ENCODE measurements around the gene DDX51.

DDX51 gene

GRCh38 chr12:132179431-132180362, 35.6 kb upstream of the DDX51 start:
- no peak for DNase-seq (ENCODE audit: low read depth in 3 of 3)

GRCh38 chr12:132178801-132179401, 34.8 kb upstream of the DDX51 start:
- DNase-seq (ENCODE audit: low read depth in 3 of 3) = peak in 1 of 3 experiments; percentile 44

GRCh38 chr12:132178316-132178715, 34.2 kb upstream of the DDX51 start:
- DNase-seq (ENCODE audit: low read depth in 3 of 3) = no peak

- DNase-seq (ENCODE audit: low read depth in 3 of 3) = no peak
Measured at GRCh38 chr12:132176920-132177551, 32.9 kb upstream of the DDX51 start.

- DNase-seq (ENCODE audit: low read depth in 3 of 3) = no peak
Measured at GRCh38 chr12:132176385-132176919, 32.3 kb upstream of the DDX51 start.

GRCh38 chr12:132175496-132176384, 31.6 kb upstream of the DDX51 start:
- no peak for DNase-seq (ENCODE audit: low read depth in 3 of 3)

GRCh38 chr12:132174839-132175490, 30.8 kb upstream of the DDX51 start:
- DNase-seq (ENCODE audit: low read depth in 3 of 3) = no peak

GRCh38 chr12:132174015-132174838, 30.1 kb upstream of the DDX51 start:
- no peak for DNase-seq (ENCODE audit: low read depth in 3 of 3)

GRCh38 chr12:132173135-132174014, 29.3 kb upstream of the DDX51 start:
- no peak for DNase-seq (ENCODE audit: low read depth in 3 of 3)

GRCh38 chr12:132172619-132173018, 28.5 kb upstream of the DDX51 start:
- DNase-seq (ENCODE audit: low read depth in 3 of 3) = no peak

GRCh38 chr12:132171968-132172521, 27.9 kb upstream of the DDX51 start:
- no peak for DNase-seq (ENCODE audit: low read depth in 3 of 3)

GRCh38 chr12:132171293-132171967, 27.3 kb upstream of the DDX51 start:
- DNase-seq (ENCODE audit: low read depth in 3 of 3) = no peak

- no peak for DNase-seq (ENCODE audit: low read depth in 3 of 3)
Measured at GRCh38 chr12:132170637-132171292, 26.6 kb upstream of the DDX51 start.

GRCh38 chr12:132170094-132170636, 26.0 kb upstream of the DDX51 start:
- DNase-seq (ENCODE audit: low read depth in 3 of 3) = no peak

- no peak for DNase-seq (ENCODE audit: low read depth in 3 of 3)
Measured at GRCh38 chr12:132169376-132169775, 25.3 kb upstream of the DDX51 start.

GRCh38 chr12:132168311-132169031, 24.4 kb upstream of the DDX51 start:
- DNase-seq (ENCODE audit: low read depth in 3 of 3) = no peak
